Urothelium cell line (cell line): Measurements from ENCODE around the gene MSRB3.
A peak's percentile ranks its signal among the peaks of the same experiment; 100 is the strongest.

ENCODE experiments used
- DNase-seq: peaks from one replicate; pipeline ENCODE4 v3.0.0; 2011; ENCODE audit warnings: low spot score, mixed read lengths
- FAIRE-seq: peaks from 2 replicates; lab custom pipeline; 2011; peaks lifted over from hg19 to GRCh38; lab: Jason Lieb, UNC

Gene MSRB3

DNA sequence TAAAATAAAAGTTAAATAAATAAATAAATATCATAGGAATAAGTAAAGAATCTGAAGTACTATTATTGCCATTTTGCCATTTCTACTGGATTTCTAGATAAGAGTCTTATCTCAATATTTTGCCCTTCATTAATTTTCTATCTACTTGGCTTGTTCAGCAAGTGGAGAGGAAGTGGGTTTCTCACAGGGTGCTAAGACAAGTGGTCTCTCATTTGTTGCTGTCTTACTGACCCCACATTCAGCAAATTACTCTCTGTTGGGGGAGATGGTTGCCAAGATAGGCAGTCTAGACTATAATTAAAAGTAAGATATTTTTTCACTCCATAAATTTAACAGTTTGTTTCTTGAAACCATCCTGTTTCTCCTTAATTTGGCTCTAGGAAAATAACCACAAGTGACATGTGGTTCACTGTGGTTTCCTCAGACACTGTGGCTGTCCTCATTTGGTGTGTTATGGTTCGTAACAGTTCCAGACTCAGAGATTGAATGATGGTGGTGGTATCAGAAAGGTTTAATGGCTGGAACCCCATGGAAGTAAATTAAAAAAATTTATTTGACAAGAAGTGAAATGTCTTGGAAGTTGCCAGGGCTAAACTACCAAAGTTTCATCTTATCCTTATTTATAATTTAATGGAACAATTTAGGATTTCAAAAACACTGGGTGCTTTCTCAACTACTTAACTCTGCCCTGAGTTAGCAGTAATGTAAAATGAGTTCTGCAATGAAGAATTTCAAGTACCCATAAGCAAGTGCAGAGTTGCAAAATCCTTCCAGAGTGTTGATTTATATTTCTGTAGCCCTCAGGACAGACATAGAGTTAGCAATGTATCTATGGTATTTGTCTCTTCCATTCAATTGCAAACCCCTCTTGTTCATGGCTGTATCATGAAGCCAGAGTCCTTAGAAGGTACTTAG, 214.8 kb downstream of the MSRB3 start:
- DNase-seq (no peak), FAIRE-seq (no peak)

DNA sequence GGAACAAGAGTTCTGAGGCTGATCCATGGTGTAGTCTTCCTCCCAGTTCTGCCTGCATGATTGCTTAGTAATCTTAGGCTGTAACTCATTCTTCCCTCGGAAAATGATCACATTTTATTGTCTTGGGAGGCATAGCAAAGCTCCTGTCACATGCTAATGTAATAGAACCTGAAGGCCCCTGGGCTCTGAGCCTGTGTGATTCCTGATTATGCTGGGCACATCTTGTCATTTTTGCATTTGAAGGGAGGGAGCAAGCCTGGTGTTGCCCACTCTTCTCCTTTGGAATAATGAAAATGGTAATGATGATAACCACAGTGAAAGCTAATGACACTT, 215.4 kb downstream of the MSRB3 start:
- DNase-seq (no peak), FAIRE-seq (no peak)

DNA sequence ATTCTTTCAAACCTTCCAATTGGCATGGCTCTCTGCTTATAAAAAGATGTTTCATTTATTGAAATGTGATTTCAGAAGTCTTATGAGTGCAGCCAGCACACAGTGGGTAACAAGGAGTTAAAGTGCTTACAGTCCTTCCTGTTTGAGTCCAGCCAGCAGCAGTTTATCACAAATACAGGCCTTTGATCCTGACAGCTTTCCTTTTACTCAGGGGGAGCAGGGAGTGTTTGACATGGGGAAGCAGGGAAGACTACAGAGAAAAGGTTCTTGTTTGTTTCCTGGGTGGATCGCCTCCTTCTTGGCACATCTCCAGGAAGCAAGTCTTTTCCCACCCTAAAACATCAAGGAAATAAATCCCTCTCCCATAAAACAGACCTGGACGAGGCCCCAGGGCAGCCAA, 216.1 kb downstream of the MSRB3 start:
- no peak for FAIRE-seq
- peak; percentile 23 for DNase-seq

DNA sequence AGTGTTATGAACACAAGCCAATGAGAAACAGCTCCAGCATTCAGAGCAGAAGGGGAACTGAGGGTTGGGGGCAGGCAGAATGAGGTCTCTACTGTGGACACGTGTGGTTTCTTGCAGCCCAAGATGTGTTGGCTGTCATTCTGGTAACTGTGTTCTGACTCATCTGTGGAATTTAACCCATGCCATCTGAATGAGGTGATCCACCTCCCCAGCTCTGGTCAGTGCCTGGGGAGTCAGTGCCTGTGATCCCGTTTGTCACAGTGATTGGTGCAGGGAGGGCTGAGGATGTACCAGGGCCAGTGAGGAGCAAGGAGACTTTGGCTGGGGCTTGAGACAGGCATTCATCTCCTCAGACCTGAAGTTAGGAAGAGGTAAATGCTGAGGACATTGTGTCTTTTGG, 216.8 kb downstream of the MSRB3 start:
- peak; percentile 86 for DNase-seq
- peak; percentile 96 for FAIRE-seq

DNA sequence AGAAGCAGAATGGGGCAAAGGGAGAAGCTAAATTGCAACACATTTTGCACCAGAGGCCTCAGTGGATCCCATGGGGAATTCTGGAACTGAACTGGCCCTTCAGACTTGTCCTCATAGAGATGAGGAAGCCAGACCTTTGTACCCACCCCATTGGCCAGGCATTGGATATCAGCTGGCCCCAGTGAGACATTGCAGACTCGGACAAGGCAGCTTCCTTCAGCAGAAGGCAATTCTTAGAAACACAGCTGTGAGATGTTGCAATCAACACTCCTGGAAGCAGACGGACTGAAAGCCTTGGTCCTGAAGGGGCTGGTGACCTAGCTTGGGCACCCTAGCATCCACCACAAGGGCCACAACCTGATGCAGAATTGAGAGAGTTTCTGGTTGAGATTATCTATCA, 218.1 kb downstream of the MSRB3 start:
- no peak for FAIRE-seq
- no peak for DNase-seq

DNA sequence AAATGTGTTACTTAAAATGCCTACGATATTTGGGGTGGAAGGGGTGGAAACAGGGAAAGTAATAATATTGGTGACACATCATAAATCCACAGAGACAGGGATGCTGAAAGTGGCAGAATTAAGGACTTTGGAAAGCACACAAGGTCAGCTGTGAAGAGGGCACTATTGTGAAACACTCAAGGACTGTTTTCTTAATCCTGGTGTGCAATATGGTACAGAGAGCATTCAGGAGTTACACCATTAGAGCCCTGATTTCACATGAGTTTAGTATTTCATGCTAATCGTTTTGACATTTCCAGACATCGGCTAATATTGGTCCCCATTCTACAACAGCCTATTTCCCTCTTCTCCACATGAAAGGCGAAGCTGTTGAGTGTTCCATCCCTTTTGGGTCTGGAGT, 219.2 kb downstream of the MSRB3 start:
- no peak for DNase-seq
- no peak for FAIRE-seq

DNA sequence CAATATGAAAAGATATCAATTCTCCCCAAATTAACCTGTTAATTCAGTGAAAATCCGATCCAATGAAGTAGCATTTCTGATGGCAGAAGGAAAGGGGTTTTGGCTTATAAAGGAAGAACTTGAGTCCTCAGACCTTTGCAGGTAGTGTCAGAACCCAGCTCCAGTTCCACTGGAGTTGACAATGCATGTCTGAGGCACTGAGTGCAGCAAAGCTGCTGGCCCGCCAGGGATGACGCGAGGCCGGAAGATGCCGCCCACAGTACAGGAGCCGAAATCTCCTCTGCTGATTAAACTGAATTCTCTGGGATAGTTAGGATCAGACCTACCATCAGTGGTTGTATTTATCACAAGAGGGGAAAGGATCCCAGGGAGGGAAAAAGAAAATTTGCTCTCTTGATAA, 220.7 kb downstream of the MSRB3 start:
- DNase-seq (no peak), FAIRE-seq (no peak)

DNA sequence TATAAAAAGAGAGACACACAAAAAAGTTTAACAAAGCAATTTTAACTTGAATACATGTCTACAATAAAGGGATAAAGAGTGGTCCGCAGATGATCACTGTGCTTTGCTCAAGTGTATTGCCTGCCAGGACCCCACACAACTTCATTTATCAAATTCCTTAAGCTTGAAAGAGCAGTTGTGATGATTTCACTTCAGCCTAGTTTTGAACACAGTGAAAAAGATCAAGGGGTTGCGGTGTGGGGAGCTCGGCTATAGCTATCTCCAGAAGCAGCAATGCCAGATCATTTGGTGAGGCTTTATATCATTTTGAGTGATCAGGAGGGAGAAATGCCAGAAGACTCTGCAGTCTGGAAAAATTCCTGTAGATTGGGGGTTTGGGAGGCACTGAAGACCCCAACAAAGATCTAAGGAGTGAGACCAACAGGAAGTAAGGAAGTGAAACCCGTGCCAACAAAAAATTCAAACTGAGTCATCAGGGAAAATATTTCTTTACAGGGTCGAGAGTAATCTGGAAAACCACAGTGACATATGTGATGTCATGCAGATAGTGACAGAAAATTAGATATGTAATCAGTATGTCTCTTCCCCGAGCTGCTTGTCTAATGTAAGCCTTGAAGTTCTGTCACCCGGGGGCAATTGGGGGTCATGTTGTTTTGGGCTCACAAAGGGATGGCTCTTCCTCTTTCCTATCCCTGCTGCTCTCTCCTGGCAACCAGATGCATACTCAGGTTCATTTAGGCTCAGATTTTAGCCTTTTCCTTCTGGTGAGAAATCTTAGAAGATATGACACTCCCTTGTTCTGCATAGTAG, 221.8 kb downstream of the MSRB3 start:
- FAIRE-seq (no peak), DNase-seq (peak; percentile 35)

DNA sequence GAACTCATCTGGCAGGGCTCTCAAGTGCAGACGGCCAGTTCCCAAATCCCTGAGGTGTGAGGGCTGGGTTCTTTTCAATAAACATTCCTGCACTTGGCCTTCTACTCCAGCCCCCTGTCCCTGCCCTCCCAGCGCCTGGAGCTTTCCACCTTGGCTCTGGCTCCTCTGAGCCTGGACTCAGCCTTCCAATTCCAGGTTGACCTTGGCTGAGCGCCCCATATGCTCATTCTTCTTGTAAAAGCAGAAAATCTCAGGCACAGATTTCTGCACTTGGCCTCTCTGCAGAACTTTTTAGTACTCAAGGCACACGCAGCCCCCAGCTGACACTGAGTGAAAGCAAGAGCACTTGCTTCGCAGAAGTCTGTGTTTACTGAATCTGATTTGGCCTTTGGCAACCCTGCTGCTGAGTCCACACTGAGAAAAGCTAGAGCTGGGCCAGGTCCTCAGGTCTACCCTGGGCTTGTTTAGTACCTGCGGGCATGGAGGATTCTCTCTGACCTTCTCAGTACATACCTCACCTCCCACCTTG, 222.7 kb downstream of the MSRB3 start:
- FAIRE-seq (no peak), DNase-seq (no peak)

DNA sequence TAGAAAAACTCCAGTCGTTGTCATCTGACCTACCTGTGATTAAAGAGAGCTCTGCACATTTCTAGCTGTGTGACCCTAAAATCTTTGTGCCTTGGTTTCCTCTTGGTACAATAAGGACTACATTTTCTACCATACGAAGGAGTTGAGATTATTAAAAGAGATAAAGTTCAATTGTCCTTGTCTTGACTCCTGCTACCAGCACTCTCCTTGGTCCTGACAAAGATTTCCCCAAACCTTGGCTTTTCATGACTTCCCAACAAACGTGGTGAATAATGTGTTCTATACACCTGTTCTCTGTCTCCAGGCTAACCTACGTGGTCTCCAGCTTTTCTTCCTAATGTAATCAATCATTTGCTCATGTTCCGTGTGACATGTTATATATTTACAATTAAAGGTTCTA, 223.5 kb downstream of the MSRB3 start:
- DNase-seq (no peak), FAIRE-seq (no peak)

DNA sequence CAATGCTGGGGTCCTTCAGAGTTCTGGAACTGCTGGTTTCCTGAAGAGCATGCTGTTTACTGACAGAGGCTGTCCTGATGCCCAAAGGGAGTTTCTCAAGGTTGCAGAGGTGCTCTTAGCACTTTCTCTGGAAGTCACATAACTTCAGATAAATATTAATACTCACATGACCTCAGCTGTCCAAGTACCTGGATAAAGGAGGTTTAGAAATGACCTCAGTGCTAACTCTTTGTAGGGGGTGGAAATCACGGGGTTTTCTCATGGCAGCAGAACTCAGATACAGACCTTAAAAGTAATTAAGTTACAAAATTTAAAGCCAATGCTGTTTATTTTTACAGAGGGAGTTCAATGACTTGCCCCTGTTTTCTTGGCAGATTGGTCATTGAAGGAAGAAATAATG, 225.9 kb downstream of the MSRB3 start:
- DNase-seq: no peak
- no peak for FAIRE-seq

DNA sequence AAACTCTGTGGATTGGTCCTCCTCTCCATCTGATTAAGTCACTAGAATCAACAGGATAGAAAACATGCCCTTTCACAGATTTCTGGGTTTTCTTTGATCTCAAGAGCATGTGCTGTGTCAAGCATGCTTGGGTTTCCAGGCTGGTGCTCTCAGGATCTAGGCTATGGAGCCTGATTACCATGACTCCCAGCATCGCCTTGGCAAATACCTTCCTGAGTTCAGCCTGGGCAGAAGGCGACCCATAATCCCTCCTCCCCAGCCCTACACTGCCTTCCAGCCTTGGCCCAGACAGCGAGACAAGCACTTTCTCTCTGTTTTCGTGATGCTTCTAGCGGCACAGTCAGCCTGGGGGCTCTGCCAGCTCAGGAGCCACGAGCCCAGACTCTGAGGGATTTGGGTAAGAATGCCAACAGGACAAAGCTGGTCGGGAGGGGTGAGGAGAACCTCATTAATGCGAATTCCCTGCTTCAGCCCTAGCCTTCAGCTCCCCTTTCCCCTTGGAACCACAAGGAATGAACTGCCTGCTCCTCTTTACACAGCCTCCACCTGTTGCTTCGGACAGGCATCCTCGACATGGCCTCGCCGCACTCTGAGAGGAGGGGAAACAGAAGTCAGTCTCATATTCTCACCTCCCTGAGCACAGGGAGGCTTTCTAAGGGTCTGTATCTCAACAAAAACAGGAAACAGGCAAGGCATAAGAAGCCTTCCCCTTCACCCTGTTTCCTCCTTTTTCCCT, 227.1 kb downstream of the MSRB3 start:
- FAIRE-seq: no peak
- no peak for DNase-seq

DNA sequence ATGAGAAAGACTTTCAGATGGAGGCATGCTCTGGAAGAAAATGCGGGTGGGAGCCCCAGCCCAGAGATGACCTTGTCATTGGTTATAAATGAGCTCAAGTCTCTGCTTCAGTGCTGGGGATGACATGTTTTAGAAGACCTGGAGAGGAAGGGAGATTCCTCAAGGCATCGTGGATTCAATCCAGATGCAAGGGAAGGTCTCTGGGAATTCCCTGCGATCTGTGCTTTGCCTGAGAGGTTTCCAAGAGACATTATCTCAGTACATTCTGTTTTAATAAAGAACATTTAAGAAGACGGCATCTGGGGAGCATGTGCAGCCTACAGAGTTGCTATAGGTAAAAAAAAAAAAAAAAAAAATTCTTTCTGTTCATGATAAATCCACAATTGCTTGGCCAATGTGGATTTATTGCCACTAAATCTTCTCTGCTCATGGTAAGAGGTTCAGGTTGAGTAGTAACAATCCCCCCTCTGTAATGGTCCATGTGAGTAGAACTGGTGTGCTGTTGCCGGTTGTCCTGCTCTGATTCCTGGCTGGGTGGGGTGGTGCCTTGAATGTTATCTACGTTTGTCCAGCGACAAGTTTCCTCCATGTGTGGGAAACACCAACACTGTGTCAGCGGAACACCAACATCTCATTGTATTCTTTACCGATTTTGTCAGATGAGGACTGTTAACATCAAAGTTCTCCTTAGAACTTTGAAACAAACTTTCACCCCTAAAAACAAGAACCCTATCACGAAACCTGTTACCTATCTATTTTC, 230.0 kb downstream of the MSRB3 start:
- FAIRE-seq (no peak), DNase-seq (no peak)

DNA sequence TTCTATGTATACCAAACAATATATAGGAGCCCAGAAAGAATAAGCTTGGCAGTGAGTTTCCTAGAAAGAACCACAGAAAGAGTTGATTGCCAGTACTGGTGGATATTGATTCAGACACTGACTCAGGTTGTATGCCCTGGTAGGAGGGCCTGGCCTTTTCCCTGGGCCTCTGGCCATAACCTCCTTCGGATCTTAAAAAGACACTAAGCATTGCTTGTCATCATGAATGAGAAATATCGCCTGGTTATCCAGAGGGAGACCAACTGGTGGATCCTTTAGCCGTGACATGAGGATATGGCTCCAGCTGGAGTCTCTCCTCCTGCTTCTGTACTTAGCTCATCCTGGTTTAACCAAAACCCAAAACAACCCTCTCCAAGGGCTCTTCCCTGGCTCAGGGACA, 231.5 kb downstream of the MSRB3 start:
- FAIRE-seq (no peak), DNase-seq (no peak)

DNA sequence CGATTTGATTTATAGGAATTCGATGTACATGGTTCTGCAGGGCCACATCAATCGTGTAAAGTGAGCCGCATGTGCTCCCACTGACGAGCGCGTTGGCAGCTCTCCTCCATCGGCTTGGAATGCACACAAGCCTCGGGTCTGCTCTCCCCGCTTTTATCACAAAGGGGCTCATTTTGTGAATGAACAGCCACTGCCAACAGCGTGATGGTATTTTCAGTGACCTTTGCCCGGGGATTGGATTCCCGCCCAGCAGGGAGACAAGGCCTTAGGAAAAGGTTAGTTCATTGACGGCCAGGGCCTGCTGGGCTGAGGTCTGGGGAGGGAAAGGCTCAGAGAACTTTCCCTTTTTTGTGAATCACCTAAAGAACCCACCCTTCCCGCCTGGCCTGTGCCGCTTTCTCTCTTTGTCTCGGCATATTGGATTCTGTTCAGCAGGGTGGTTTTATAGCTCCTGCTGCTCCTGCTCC, 232.1 kb downstream of the MSRB3 start:
- no peak for DNase-seq
- no peak for FAIRE-seq

DNA sequence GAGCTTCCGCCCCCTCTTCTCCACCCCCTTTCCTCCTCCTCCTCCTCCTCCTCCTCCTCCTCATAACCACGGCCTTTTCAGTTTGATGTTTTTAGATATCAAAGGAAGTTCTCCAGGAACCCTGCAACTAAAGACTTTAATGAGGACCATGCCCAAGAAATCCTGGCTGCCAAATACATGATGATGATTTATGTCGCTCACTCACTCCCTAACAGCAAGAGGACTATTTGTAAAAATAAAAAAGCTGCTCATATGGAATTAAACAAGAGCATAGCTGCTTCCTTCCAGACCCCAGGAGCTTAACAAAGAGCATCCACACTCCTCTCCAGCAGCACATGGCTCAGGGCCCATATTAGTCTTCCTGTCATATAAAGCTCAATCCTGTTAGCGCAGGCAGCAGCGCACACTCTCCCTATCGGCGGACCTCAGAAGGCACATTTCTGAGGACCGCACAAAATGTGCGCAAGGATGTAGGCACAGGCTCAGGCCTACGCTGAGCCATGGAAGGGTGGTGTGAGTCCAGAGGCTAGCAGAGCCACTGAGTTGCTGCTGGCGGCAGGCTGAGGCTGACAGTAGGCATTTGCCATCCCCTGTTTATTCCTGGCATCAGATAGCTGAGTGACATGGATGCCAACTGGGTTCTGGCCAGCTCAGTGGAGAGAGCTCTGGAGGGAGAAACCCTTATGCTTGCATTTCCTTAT, 232.8 kb downstream of the MSRB3 start:
- FAIRE-seq: peak; percentile 58
- DNase-seq: no peak

DNA sequence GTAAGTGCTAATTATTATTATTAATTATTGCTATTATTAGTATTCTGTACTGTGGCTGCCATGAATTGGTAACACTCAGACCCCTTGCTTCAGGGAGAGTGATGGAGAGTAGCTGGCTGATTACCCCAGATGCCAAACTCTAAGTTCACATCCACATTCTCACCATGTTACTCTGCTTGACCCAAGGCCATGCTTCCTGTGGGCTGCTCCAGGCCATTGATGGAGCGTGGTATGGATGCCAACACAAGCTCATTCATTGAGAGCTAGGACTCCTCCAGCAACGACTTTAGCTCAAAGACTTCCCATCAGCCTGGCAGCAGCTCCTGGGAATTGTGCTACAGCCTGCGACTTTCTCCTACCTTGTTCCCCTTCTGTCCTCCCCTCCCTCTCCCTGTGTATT, 233.4 kb downstream of the MSRB3 start:
- no peak for DNase-seq
- no peak for FAIRE-seq
